Hepatocyte (in vitro differentiated cells): ENCODE results near the gene FOSB. TPM values are rescaled to one million over a fixed set of nuclear protein-coding genes. Genes with fewer than 3 reads are reported as not detected.
"Not testable (repeated sequence)": the region's sequence is repeated elsewhere in the genome, so short reads cannot be mapped to it uniquely, and the experiment has no call there.

Source experiments
- DNase-seq: peaks from one replicate; pipeline ENCODE4 v3.0.0-alpha.2; 2016; ENCODE audit warnings: low spot score
- H2AFZ ChIP-seq: fragments of 200-600 bp; sonication (generic); 2 replicates; pipeline ENCODE4 v1.6.0; 2016; ENCODE audit warnings: antibody characterized with exemption, mild to moderate bottlenecking
- H3K27ac ChIP-seq: fragments of 200-600 bp; sonication (generic); 2 replicates; pipeline ENCODE4 v1.5.1; 2016; ENCODE audit warnings: mild to moderate bottlenecking
- H3K27me3 ChIP-seq: fragments of 200-600 bp; sonication (generic); 2 replicates; pipeline ENCODE4 v1.6.1; 2016
- H3K36me3 ChIP-seq: fragments of 200-600 bp; sonication (generic); replicated peaks from 2 replicates; pipeline ENCODE4 v1.5.1; 2016; ENCODE audit warnings: low read depth; ENCODE audit not compliant: insufficient read depth
- H3K4me1 ChIP-seq: fragments of 200-600 bp; sonication (generic); 2 replicates; pipeline ENCODE4 v1.5.1; 2016; ENCODE audit warnings: mild to moderate bottlenecking, moderate library complexity; ENCODE audit not compliant: insufficient read depth
- H3K4me2 ChIP-seq: fragments of 200-600 bp; sonication (generic); 2 replicates; pipeline ENCODE4 v1.6.0; 2016
- H3K4me3 ChIP-seq: fragments of 200-600 bp; sonication (generic); 2 replicates; pipeline ENCODE4 v1.5.1; 2016; ENCODE audit warnings: mild to moderate bottlenecking
- H3K79me2 ChIP-seq: fragments of 200-600 bp; sonication (generic); 2 replicates; pipeline ENCODE4 v1.6.0; 2017; ENCODE audit warnings: mild to moderate bottlenecking
- H3K9me2 ChIP-seq: fragments of 200-600 bp; sonication (generic); replicated peaks from 2 replicates; pipeline ENCODE4 v1.6.0; 2017; ENCODE audit warnings: mild to moderate bottlenecking; ENCODE audit not compliant: insufficient read depth
- H3K9me3 ChIP-seq: fragments of 200-600 bp; sonication (generic); 2 replicates; pipeline ENCODE4 v1.5.1; 2016; ENCODE audit warnings: low read depth, mild to moderate bottlenecking
- H4K20me1 ChIP-seq: fragments of 200-600 bp; sonication (generic); 2 replicates; pipeline ENCODE4 v1.6.0; 2016; ENCODE audit warnings: mild to moderate bottlenecking; ENCODE audit not compliant: insufficient read depth, poor library complexity, severe bottlenecking
- CTCF ChIP-seq: fragments of 200-600 bp; sonication (generic); IDR thresholded peaks from 2 replicates; pipeline ENCODE4 v1.5.1; 2016; ENCODE audit warnings: antibody characterized with exemption, mild to moderate bottlenecking; ENCODE audit not compliant: poor library complexity
- EZH2 ChIP-seq: fragments of 200-600 bp; sonication (generic); IDR thresholded peaks from 2 replicates; pipeline ENCODE4 v1.6.1; 2016; ENCODE audit warnings: antibody characterized with exemption, mild to moderate bottlenecking, borderline replicate concordance
- EZH2phosphoT487 ChIP-seq: fragments of 200-600 bp; sonication (generic); IDR thresholded peaks from one replicate; pipeline ENCODE4 v1.6.1; 2018; ENCODE audit warnings: antibody characterized with exemption, mild to moderate bottlenecking, low read depth, moderate library complexity; ENCODE audit not compliant: unreplicated experiment, severe bottlenecking
- WGBS: methylation state at CpG from one replicate; pipeline ENCODE4 v1.1.6; 2016; ENCODE audit warnings: low lambda C conversion rate; ENCODE audit errors: missing lambda C conversion rate; 5-methylcytosine and 5-hydroxymethylcytosine counted together
- polyA plus RNA-seq: library from polyadenylated mRNA; unstranded; fragments of >200 nt; fragmentation: Nextera tagmentation; extraction: Ambion mirVana; gene quantifications from 2 replicates; pipeline ENCODE4 v1.2.1, GENCODE V29; 2016
- total RNA-seq: library from RNA; depleted of rRNA; stranded (reverse); fragments of >200 nt; gene quantifications from 2 replicates; pipeline ENCODE4 v1.2.3, GENCODE V29; 2014

The FOSB gene
- total and polyA plus RNA-seq, 2 experiments from 2014 or later, result 73.1 to 114 TPM

GRCh38 chr19:45423033-45423588, 44.7 kb upstream of the FOSB start:
- peak overlapping the region; percentile 8 for H3K4me3 ChIP-seq
- H3K36me3 ChIP-seq, result no peaks in the 10 kb centered on the region
- peaks cover 17% of the 10 kb centered on the region for H3K4me1 ChIP-seq
- H4K20me1 ChIP-seq, result no peaks in the 10 kb centered on the region
- H3K4me2 ChIP-seq, result peak overlapping the region; percentile 76
- no peaks in the 10 kb centered on the region for H3K9me3 ChIP-seq
- 21% methylated on average over 19 of the region's 20 CpGs for WGBS
- peak overlapping the region; percentile 94 for H3K27ac ChIP-seq
- H3K79me2 ChIP-seq, result peaks cover 10% of the 10 kb centered on the region
- H3K9me2 ChIP-seq, result no peaks in the 10 kb centered on the region
- H3K27me3 ChIP-seq, result no peaks in the 10 kb centered on the region
- TF ChIP-seq EZH2, result no peak
- H2AFZ ChIP-seq, result peak overlapping the region; percentile 27
- no peak for DNase-seq

GRCh38 chr19:45423589-45424190, 44.1 kb upstream of the FOSB start, which contains the start of gene ERCC1:
TSS of gene ERCC1 (minus strand) at chr19:45423917. CDS start at chr19:45423374, 543 bp downstream.
- H3K4me2 ChIP-seq, result peak within 1 kb of the TSS; percentile 76
- TF ChIP-seq EZH2, result no peak
- H3K27me3 ChIP-seq, result no peaks in the 10 kb centered on the region
- H3K9me2 ChIP-seq, result no peaks in the 10 kb centered on the region
- peak within 1 kb of the TSS; percentile 8 for H3K4me3 ChIP-seq
- H3K27ac ChIP-seq, result peak within 1 kb of the TSS; percentile 94
- no peaks in the 10 kb centered on the region for H3K36me3 ChIP-seq
- H3K79me2 ChIP-seq, result peaks cover 10% of the 10 kb centered on the region
- WGBS, result 3% methylated on average over 30 of the region's 37 CpGs
- H2AFZ ChIP-seq, result peak within 1 kb of the TSS; percentile 49
- no peaks in the 10 kb centered on the region for H4K20me1 ChIP-seq
- no peaks in the 10 kb centered on the region for H3K9me3 ChIP-seq
- peaks cover 22% of the 10 kb centered on the region for H3K4me1 ChIP-seq
- peak; percentile 98 for DNase-seq

GRCh38 chr19:45424191-45425058, 43.4 kb upstream of the FOSB start:
- peak overlapping the region; percentile 49 for H2AFZ ChIP-seq
- DNase-seq, result peak; percentile 87
- WGBS, result 20% methylated on average over 24 of the region's 24 CpGs

GRCh38 chr19:45428384-45429231, 39.2 kb upstream of the FOSB start:
- Histone ChIP-seq H3K27ac (peak overlapping the region; percentile 81), H4K20me1 (no peaks in the 10 kb centered on the region)

More at GRCh38 chr19:45424191-45425058, 43.4 kb upstream of the FOSB start:
- Histone ChIP-seq H3K27me3 (no peaks in the 10 kb centered on the region), H3K36me3 (no peaks in the 10 kb centered on the region), H3K27ac (peak overlapping the region; percentile 94), H3K4me3 (peak overlapping the region; percentile 8), H4K20me1 (no peaks in the 10 kb centered on the region), H3K9me3 (no peaks in the 10 kb centered on the region), H3K79me2 (peaks cover 10% of the 10 kb centered on the region), H3K9me2 (no peaks in the 10 kb centered on the region), H3K4me1 (peaks cover 24% of the 10 kb centered on the region), H3K4me2 (peak overlapping the region; percentile 76)
- TF ChIP-seq EZH2 (no peak), EZH2phosphoT487 (no peak)

GRCh38 chr19:45429896-45430295, 37.9 kb upstream of the FOSB start:
- H3K36me3 ChIP-seq, H3K4me2 ChIP-seq, H3K79me2 ChIP-seq, H3K4me3 ChIP-seq, H2AFZ ChIP-seq, H4K20me1 ChIP-seq, H3K9me3 ChIP-seq, H3K27me3 ChIP-seq, H3K27ac ChIP-seq, H3K9me2 ChIP-seq, DNase-seq: not testable (repeated sequence)
- 88% methylated on average over 11 of the region's 11 CpGs for WGBS
- peaks cover 12% of the 10 kb centered on the region for H3K4me1 ChIP-seq

More at GRCh38 chr19:45428384-45429231, 39.2 kb upstream of the FOSB start:
- H3K79me2 ChIP-seq, result no peaks in the 10 kb centered on the region
- WGBS, result 10% methylated on average over 46 of the region's 73 CpGs
- H3K4me1 ChIP-seq, result peaks cover 17% of the 10 kb centered on the region
- no peaks in the 10 kb centered on the region for H3K36me3 ChIP-seq
- DNase-seq, result peak; percentile 81
- TF ChIP-seq EZH2 (no peak), EZH2phosphoT487 (no peak), CTCF (peak; percentile 46)
- H3K4me2 ChIP-seq, result peak overlapping the region; percentile 97
- H3K9me2 ChIP-seq, result no peaks in the 10 kb centered on the region
- H3K4me3 ChIP-seq, result peak overlapping the region; percentile 39
- no peaks in the 10 kb centered on the region for H3K9me3 ChIP-seq
- H3K27me3 ChIP-seq, result no peaks in the 10 kb centered on the region
- H2AFZ ChIP-seq, result peak overlapping the region; percentile 68

GRCh38 chr19:45431008-45431407, 36.8 kb upstream of the FOSB start:
- 71% methylated on average over 9 of the region's 9 CpGs for WGBS
- H3K4me1 ChIP-seq, H3K4me3 ChIP-seq, H3K9me3 ChIP-seq, H3K27me3 ChIP-seq, H3K27ac ChIP-seq, H4K20me1 ChIP-seq, DNase-seq, H3K79me2 ChIP-seq, H3K36me3 ChIP-seq, H3K4me2 ChIP-seq, H2AFZ ChIP-seq, H3K9me2 ChIP-seq: not testable (repeated sequence)
